ENCODE data around the gene MICB. TPM values are rescaled to one million over a fixed set of nuclear protein-coding genes. Genes with fewer than 3 reads are reported as not detected.
A peak's percentile ranks its signal among the peaks of the same experiment; 100 is the strongest.
"Not testable (repeated sequence)": the region's sequence is repeated elsewhere in the genome, so short reads cannot be mapped to it uniquely, and the experiment has no call there.

MICB gene
- total and polyA plus RNA-seq, 2 donors (not counting 1 experiment from before 2014, with no cell fraction given), result 24.2 to 30.9 TPM

DNA sequence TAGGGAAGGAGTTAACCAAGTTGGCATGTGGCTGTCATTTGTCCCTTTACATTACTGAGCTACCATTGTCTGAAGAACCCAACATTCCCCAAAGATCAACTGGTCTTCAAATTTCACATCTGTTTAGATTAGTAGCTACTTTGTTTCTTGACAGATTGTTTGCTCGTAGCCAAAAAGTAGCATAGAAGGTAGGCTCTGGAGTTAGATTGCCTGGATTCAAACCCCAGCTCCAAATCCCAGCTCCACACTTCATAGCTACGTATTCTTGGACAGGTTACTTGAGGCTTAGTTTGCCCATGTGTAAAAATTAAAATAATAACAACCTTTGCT lies 50.6 kb downstream of the MICB start:
- H3K4me2 ChIP-seq (replicated peaks; ENCODE audit: low read depth, low read length, poor library complexity, severe bottlenecking), result no peak overlapping the region
- no peaks in the 10 kb centered on the region for H3K27me3 ChIP-seq (replicated peaks in 1 of 4; ENCODE audit: control extremely low read depth in 1 of 4, control insufficient read depth in 3 of 4, insufficient read depth in 4 of 4, low read length in 3 of 4)
- WGBS (ENCODE audit: insufficient coverage), result no CpG with 5 or more reads among the region's 2 CpGs
- peaks cover 25 to 46% of the 10 kb centered on the region in 2 donors for H3K4me1 ChIP-seq (ENCODE audit: control insufficient read depth in 2 of 2, insufficient read depth in 2 of 2, low read length in 2 of 2)
- peak overlapping the region in 1 of 2 donors; percentile 83 for H3K27ac ChIP-seq (ENCODE audit: low read length in 2 of 2)
- H3K36me3 ChIP-seq (replicated peaks in 1 of 2; ENCODE audit: control extremely low read depth in 1 of 2, control insufficient read depth in 1 of 2, extremely low read depth in 1 of 2, insufficient read depth in 2 of 2, low read length in 1 of 2), result peaks cover 0 to 3% of the 10 kb centered on the region in 2 experiments
- POLR2A ChIA-PET, result interaction anchor here (0.6 to 42.6 kb wide), 4 partner anchors 36 to 315 kb away, joined by 3 to 1450 read pairs (median 5); partner anchors contain the start of genes LST1, LTA, LTB and NCR3
- intact Hi-C loops (cut with micrococcal nuclease), result no loop called here
- DNase-seq (no peak), ATAC-seq (ENCODE audit: low read depth) (no peak)
- no peaks in the 10 kb centered on the region for H4K20me1 ChIP-seq (ENCODE audit: control insufficient read depth, insufficient read depth, low read length, poor library complexity, severe bottlenecking)
- H3K4me1 Mint-ChIP-seq, result peaks cover 36% of the 10 kb centered on the region
- no peak overlapping the region for H3K9ac ChIP-seq (ENCODE audit: low read length)
- H3K9me3 ChIP-seq (ENCODE audit: control extremely low read depth in 1 of 3, control insufficient read depth in 2 of 3, insufficient read depth in 1 of 3, low read length in 2 of 3), result peaks cover 0 to 3% (median 0%) of the 10 kb centered on the region in 3 donors
- H3K27me3 Mint-ChIP-seq, result no peaks in the 10 kb centered on the region
- H3K9me3 Mint-ChIP-seq (ENCODE audit: insufficient read depth), result no peaks in the 10 kb centered on the region
- CTCF ChIA-PET, result interaction anchor here (0.6 to 29.4 kb wide), 7 partner anchors 19 to 281 kb away, joined by 3 to 2241 read pairs (median 5); partner anchors contain the start of genes AIF1, LSM2, LST1 and LTA
- no peak overlapping the region for H2AFZ ChIP-seq (ENCODE audit: insufficient read depth, low read depth, low read length, poor library complexity, severe bottlenecking)
- peaks cover 43% of the 10 kb centered on the region for H3K79me2 ChIP-seq (ENCODE audit: control insufficient read depth, insufficient read depth, low read length)
- peak overlapping the region; percentile 59 for H3K27ac Mint-ChIP-seq
- no peak overlapping the region for H3K4me3 ChIP-seq (ENCODE audit: control extremely low read depth in 1 of 5, extremely low read depth in 1 of 5, insufficient read depth in 1 of 5, low read depth in 2 of 5, low read length in 4 of 5)
- H3K4me3 Mint-ChIP-seq, result peak overlapping the region; percentile 47
- no peak for TF ChIP-seq EZH2 (IDR thresholded peaks at IDR 0.05; ENCODE audit: borderline replicate concordance, insufficient read depth, low read depth, low read length, poor library complexity, severe bottlenecking)
- TF ChIP-seq, protein P1, sequence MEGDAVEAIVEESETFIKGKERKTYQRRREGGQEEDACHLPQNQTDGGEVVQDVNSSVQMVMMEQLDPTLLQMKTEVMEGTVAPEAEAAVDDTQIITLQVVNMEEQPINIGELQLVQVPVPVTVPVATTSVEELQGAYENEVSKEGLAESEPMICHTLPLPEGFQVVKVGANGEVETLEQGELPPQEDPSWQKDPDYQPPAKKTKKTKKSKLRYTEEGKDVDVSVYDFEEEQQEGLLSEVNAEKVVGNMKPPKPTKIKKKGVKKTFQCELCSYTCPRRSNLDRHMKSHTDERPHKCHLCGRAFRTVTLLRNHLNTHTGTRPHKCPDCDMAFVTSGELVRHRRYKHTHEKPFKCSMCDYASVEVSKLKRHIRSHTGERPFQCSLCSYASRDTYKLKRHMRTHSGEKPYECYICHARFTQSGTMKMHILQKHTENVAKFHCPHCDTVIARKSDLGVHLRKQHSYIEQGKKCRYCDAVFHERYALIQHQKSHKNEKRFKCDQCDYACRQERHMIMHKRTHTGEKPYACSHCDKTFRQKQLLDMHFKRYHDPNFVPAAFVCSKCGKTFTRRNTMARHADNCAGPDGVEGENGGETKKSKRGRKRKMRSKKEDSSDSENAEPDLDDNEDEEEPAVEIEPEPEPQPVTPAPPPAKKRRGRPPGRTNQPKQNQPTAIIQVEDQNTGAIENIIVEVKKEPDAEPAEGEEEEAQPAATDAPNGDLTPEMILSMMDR (IDR thresholded peaks at IDR 0.05), result no peak

DNA sequence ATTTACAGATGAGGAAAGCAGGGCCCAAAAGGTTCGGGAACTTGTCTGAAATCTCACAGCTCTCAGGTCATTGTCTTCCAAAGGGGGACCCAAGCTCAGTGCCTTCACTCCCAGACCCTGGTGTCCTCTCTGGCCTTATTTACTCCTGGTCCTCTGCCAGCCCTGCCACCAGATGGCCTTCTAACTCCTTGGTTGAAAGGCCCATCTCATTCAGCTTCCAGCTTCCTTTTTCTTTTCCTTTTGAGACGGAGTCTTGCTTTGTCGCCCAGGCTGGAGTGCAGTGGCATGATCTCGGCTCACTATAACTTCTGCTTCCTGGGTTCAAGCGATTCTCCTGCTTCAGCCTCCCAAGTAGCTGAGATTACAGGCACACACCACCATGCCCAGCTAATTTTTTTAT lies 53.4 kb downstream of the MICB start:
- H3K36me3 ChIP-seq (replicated peaks in 1 of 2; ENCODE audit: control extremely low read depth in 1 of 2, control insufficient read depth in 1 of 2, extremely low read depth in 1 of 2, insufficient read depth in 2 of 2, low read length in 1 of 2); H3K27me3 ChIP-seq (replicated peaks in 1 of 4; ENCODE audit: control extremely low read depth in 1 of 4, control insufficient read depth in 3 of 4, insufficient read depth in 4 of 4, low read length in 3 of 4); H4K20me1 ChIP-seq (ENCODE audit: control insufficient read depth, insufficient read depth, low read length, poor library complexity, severe bottlenecking); H3K9ac ChIP-seq (ENCODE audit: low read length); H2AFZ ChIP-seq (ENCODE audit: insufficient read depth, low read depth, low read length, poor library complexity, severe bottlenecking); H3K27me3 Mint-ChIP-seq; H3K27ac ChIP-seq (ENCODE audit: low read length in 2 of 2); H3K9me3 Mint-ChIP-seq (ENCODE audit: insufficient read depth); H3K9me3 ChIP-seq (ENCODE audit: control extremely low read depth in 1 of 3, control insufficient read depth in 2 of 3, insufficient read depth in 1 of 3, low read length in 2 of 3): not testable (repeated sequence)
- Mint-ChIP-seq H3K4me3 (peak overlapping the region; percentile 71), H3K27ac (peak overlapping the region; percentile 89), H3K4me1 (peaks cover 51% of the 10 kb centered on the region)
- TF ChIP-seq, protein P1 (IDR thresholded peaks at IDR 0.05), result peak; percentile 78
- intact Hi-C loops (cut with micrococcal nuclease), result loop anchor here (1.0 kb wide), 3 partner anchors 9 to 47 kb away; no protein-coding TSS in a partner anchor
- H3K79me2 ChIP-seq (ENCODE audit: control insufficient read depth, insufficient read depth, low read length), result peaks cover 55% of the 10 kb centered on the region
- H3K4me1 ChIP-seq (ENCODE audit: control insufficient read depth in 2 of 2, insufficient read depth in 2 of 2, low read length in 2 of 2), result peaks cover 29 to 51% of the 10 kb centered on the region in 2 donors
- 17% methylated on average over 2 of the region's 5 CpGs for WGBS (ENCODE audit: insufficient coverage)
- peak overlapping the region; percentile 48 for H3K4me2 ChIP-seq (replicated peaks; ENCODE audit: low read depth, low read length, poor library complexity, severe bottlenecking)
- H3K4me3 ChIP-seq (ENCODE audit: control extremely low read depth in 1 of 5, extremely low read depth in 1 of 5, insufficient read depth in 1 of 5, low read depth in 2 of 5, low read length in 4 of 5), result peak overlapping the region in 2 of 5 experiments; percentile 8 to 12
- peak; percentile 13 for ATAC-seq (ENCODE audit: low read depth)
- peak; percentile 86 for DNase-seq
- POLR2A ChIA-PET, result interaction anchor here (1.0 to 42.6 kb wide), 4 partner anchors 9 to 101 kb away, joined by 3 to 1450 read pairs (median 4); partner anchors contain the start of genes BAG6, DDX39B, LST1 and LTA
- CTCF ChIA-PET, result interaction anchor here (0.6 to 29.4 kb wide), 39 partner anchors 9 to 401 kb away, joined by 3 to 2241 read pairs (median 4); partner anchors contain the start of genes AIF1, BAG6, C6orf47 and DDX39B
